ENCODE measurements around the gene CYREN. TPM values are rescaled to one million over a fixed set of nuclear protein-coding genes. Genes with fewer than 3 reads are reported as not detected.
A peak's percentile ranks its signal among the peaks of the same experiment; 100 is the strongest.

The CYREN gene
- total and polyA plus RNA-seq, 9 of the 15 experiments (the other 6 are each of a cell fraction or from before 2014, with no cell fraction given), result 13.9 to 108 (median 88.8) TPM

DNA sequence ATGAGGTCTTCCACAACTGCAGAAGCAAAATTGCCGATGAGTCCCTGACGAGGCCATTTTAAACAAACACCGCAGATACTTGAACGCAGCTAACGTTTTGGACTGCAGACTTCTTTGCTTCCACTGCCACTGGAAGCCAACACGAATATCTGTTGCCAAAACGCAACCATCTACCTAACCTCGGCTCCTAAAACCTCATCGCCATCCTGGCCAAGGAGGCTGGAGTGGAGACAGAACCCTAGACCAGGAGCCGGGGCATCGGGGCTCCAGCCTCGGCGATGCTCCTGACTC, 40.3 kb upstream of the CYREN start (continued):
- TF ChIP-seq YY1 (IDR thresholded peaks at IDR 0.05; ENCODE audit: borderline replicate concordance in 1 of 3, control insufficient read depth in 1 of 3, extremely low read depth in 1 of 3, insufficient read depth in 3 of 3, insufficient read length in 1 of 3, insufficient replicate concordance in 2 of 3, low read depth in 1 of 3, low read length in 2 of 3) (peak in 1 of 3 experiments; percentile 55), FOXO4 (CRISPR knock-in tag; IDR thresholded peaks at IDR 0.05) (no peak), SMAD4 (CRISPR knock-in tag; conservative IDR thresholded peaks at IDR 0.05) (0 out of 2 replicates have a peak, but pooled peaks have one; percentile 49), NUFIP1 (IDR thresholded peaks at IDR 0.05; ENCODE audit: partially characterized antibody) (no peak), ZNF217 (CRISPR knock-in tag; IDR thresholded peaks at IDR 0.05) (no peak), HOMEZ (CRISPR knock-in tag; IDR thresholded peaks at IDR 0.05) (no peak), CREB1 (IDR thresholded peaks at IDR 0.05) (no peak), CREB1 (CRISPR knock-in tag; IDR thresholded peaks at IDR 0.05) (no peak)
- TF ChIP-seq, protein P1, sequence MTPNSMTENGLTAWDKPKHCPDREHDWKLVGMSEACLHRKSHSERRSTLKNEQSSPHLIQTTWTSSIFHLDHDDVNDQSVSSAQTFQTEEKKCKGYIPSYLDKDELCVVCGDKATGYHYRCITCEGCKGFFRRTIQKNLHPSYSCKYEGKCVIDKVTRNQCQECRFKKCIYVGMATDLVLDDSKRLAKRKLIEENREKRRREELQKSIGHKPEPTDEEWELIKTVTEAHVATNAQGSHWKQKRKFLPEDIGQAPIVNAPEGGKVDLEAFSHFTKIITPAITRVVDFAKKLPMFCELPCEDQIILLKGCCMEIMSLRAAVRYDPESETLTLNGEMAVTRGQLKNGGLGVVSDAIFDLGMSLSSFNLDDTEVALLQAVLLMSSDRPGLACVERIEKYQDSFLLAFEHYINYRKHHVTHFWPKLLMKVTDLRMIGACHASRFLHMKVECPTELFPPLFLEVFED (CRISPR knock-in tag; conservative IDR thresholded peaks at IDR 0.05), result no peak
- TF ChIP-seq, protein P2, sequence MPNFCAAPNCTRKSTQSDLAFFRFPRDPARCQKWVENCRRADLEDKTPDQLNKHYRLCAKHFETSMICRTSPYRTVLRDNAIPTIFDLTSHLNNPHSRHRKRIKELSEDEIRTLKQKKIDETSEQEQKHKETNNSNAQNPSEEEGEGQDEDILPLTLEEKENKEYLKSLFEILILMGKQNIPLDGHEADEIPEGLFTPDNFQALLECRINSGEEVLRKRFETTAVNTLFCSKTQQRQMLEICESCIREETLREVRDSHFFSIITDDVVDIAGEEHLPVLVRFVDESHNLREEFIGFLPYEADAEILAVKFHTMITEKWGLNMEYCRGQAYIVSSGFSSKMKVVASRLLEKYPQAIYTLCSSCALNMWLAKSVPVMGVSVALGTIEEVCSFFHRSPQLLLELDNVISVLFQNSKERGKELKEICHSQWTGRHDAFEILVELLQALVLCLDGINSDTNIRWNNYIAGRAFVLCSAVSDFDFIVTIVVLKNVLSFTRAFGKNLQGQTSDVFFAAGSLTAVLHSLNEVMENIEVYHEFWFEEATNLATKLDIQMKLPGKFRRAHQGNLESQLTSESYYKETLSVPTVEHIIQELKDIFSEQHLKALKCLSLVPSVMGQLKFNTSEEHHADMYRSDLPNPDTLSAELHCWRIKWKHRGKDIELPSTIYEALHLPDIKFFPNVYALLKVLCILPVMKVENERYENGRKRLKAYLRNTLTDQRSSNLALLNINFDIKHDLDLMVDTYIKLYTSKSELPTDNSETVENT (CRISPR knock-in tag; IDR thresholded peaks at IDR 0.05), result no peak
- TF ChIP-seq, protein P3, sequence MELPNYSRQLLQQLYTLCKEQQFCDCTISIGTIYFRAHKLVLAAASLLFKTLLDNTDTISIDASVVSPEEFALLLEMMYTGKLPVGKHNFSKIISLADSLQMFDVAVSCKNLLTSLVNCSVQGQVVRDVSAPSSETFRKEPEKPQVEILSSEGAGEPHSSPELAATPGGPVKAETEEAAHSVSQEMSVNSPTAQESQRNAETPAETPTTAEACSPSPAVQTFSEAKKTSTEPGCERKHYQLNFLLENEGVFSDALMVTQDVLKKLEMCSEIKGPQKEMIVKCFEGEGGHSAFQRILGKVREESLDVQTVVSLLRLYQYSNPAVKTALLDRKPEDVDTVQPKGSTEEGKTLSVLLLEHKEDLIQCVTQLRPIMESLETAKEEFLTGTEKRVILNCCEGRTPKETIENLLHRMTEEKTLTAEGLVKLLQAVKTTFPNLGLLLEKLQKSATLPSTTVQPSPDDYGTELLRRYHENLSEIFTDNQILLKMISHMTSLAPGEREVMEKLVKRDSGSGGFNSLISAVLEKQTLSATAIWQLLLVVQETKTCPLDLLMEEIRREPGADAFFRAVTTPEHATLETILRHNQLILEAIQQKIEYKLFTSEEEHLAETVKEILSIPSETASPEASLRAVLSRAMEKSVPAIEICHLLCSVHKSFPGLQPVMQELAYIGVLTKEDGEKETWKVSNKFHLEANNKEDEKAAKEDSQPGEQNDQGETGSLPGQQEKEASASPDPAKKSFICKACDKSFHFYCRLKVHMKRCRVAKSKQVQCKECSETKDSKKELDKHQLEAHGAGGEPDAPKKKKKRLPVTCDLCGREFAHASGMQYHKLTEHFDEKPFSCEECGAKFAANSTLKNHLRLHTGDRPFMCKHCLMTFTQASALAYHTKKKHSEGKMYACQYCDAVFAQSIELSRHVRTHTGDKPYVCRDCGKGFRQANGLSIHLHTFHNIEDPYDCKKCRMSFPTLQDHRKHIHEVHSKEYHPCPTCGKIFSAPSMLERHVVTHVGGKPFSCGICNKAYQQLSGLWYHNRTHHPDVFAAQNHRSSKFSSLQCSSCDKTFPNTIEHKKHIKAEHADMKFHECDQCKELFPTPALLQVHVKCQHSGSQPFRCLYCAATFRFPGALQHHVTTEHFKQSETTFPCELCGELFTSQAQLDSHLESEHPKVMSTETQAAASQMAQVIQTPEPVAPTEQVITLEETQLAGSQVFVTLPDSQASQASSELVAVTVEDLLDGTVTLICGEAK (IDR thresholded peaks at IDR 0.05), result peak; percentile 50; the same call in 1 of the 2 replicates
- TF ChIP-seq, protein P3 (CRISPR knock-in tag; IDR thresholded peaks at IDR 0.05), result no peak
